ENCODE data around the gene NIPBL. TPM values are rescaled to one million over a fixed set of nuclear protein-coding genes. Genes with fewer than 3 reads are reported as not detected.

NIPBL gene
- total RNA-seq, 1 experiment from 2014 or later, result 61.3 TPM

- no peak overlapping the region for H3T11ph ChIP-seq (ENCODE audit: low read length)
- no peak overlapping the region for H2BK15ac ChIP-seq (ENCODE audit: low read depth, low read length)
- H2BK12ac ChIP-seq (ENCODE audit: insufficient read length, low read depth, low read length), result no peak overlapping the region
- no peak overlapping the region for H2AFZ ChIP-seq (ENCODE audit: low read length)
- no peak overlapping the region for H3K56ac ChIP-seq (ENCODE audit: insufficient read length, low read depth, low read length)
- Mint-ChIP-seq H3K36me3 (ENCODE audit: insufficient read depth in 1 of 3, low read depth in 3 of 3) (peaks cover 22 to 25% (median 23%) of the 10 kb centered on the region in 3 experiments), H3K27ac (no peak overlapping the region; a peak in 1 of 7 replicates), H3K9me3 (peaks cover 0 to 2% of the 10 kb centered on the region in 2 experiments; a peak in 2 of 5 replicates), H3K27me3 (ENCODE audit: low read depth) (no peaks in the 10 kb centered on the region), H3K4me3 (no peak overlapping the region), H3K4me1 (peaks cover 16% of the 10 kb centered on the region in 2 experiments)
- no peak overlapping the region for H3K14ac ChIP-seq (ENCODE audit: insufficient read depth, low read length)
- H2BK120ac ChIP-seq (ENCODE audit: low read depth, low read length, poor library complexity, severe bottlenecking), result no peak overlapping the region
- H4K5ac ChIP-seq (ENCODE audit: insufficient read length, low read depth, low read length), result no peak overlapping the region
- no peak for DNase-seq
- no peak overlapping the region for H4K91ac ChIP-seq (ENCODE audit: insufficient read length, low read depth, low read length)
- no peak overlapping the region for H3K4ac ChIP-seq (ENCODE audit: low read depth, low read length)
- no peaks in the 10 kb centered on the region for H3K27me3 ChIP-seq (ENCODE audit: insufficient read depth, low read length)
- H3K18ac ChIP-seq (ENCODE audit: insufficient read length, low read depth, low read length), result no peak overlapping the region
- no peak overlapping the region for H2BK20ac ChIP-seq (ENCODE audit: low read depth, low read length, poor library complexity, severe bottlenecking)
- no peak for TF ChIP-seq CTCF (conservative IDR thresholded peaks at IDR 0.05)
- H3K79me1 ChIP-seq (ENCODE audit: insufficient read depth, low read depth, low read length, poor library complexity, severe bottlenecking), result peaks cover 4% of the 10 kb centered on the region
- H3K23ac ChIP-seq (ENCODE audit: insufficient read length, low read depth, low read length), result no peak overlapping the region
- H3K4me1 ChIP-seq (ENCODE audit: insufficient read depth, low read length), result no peaks in the 10 kb centered on the region; the same call in 1 of the 2 replicates
- H3K4me2 ChIP-seq (ENCODE audit: insufficient read depth, insufficient read length, low read length), result no peak overlapping the region
- no peak overlapping the region for H2AK5ac ChIP-seq (ENCODE audit: insufficient read length, low read length)
- no peak overlapping the region for H3K9ac ChIP-seq (ENCODE audit: extremely low read depth, insufficient read length, low read length)
- H3K23me2 ChIP-seq (ENCODE audit: insufficient read length, low read depth, low read length, poor library complexity, severe bottlenecking), result no peaks in the 10 kb centered on the region
- H3K79me2 ChIP-seq (ENCODE audit: insufficient read depth, low read length), result peaks cover 29% of the 10 kb centered on the region; the same call in 1 of the 2 replicates
- no peaks in the 10 kb centered on the region for H3K9me3 ChIP-seq (ENCODE audit: control insufficient read depth, low read depth, low read length)
- no peak overlapping the region for H4K8ac ChIP-seq (replicated peaks; ENCODE audit: insufficient read length, low read depth, low read length)
- no peaks in the 10 kb centered on the region for H4K20me1 ChIP-seq (ENCODE audit: control insufficient read depth, insufficient read depth, insufficient read length)
- H2BK5ac ChIP-seq (ENCODE audit: insufficient read length, low read length), result no peak overlapping the region
- H3K27ac ChIP-seq (ENCODE audit: insufficient read length, low read depth, low read length), result no peak overlapping the region
These were observed 11.0 kb downstream of the NIPBL start for GRCh38 chr5:36887532-36887931.

Measured in H9 (cell line).